ENCODE results near the gene SPINK2.

DNA sequence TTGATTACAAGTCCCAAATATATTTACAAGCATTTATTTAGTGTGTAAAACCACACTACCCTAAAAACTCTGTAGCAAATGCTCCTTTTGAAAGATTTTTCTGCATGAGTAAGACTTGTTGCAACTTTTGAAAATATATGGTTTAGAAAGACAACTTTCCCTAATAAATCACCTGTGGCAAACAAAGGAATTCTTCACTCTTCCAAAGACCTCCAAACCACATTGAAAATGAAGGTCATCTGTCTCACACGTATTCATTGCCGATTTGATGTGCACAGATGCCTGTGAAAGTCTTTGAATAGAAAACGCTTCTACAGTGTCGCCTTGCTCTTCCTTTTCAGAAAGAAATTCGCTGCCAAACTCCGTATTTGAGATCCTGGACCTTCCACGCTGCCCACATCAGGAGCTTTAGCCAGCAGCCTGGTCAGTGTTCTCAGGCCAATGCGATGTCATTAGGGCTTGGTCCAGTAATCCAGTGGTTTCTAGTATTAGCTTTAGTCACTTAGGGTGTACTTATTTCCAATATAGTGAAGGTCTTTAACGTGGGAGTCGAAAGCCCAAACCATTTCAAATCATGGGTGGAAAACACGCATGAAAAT is 22.2 kb downstream of the SPINK2 start:
- TF ChIP-seq, protein P1, sequence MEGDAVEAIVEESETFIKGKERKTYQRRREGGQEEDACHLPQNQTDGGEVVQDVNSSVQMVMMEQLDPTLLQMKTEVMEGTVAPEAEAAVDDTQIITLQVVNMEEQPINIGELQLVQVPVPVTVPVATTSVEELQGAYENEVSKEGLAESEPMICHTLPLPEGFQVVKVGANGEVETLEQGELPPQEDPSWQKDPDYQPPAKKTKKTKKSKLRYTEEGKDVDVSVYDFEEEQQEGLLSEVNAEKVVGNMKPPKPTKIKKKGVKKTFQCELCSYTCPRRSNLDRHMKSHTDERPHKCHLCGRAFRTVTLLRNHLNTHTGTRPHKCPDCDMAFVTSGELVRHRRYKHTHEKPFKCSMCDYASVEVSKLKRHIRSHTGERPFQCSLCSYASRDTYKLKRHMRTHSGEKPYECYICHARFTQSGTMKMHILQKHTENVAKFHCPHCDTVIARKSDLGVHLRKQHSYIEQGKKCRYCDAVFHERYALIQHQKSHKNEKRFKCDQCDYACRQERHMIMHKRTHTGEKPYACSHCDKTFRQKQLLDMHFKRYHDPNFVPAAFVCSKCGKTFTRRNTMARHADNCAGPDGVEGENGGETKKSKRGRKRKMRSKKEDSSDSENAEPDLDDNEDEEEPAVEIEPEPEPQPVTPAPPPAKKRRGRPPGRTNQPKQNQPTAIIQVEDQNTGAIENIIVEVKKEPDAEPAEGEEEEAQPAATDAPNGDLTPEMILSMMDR (optimal IDR thresholded peaks at IDR 0.05 in 1 of 3, IDR thresholded peaks at IDR 0.05 in 1 of 3, conservative IDR thresholded peaks at IDR 0.05 in 1 of 3; ENCODE audit: extremely low read depth in 1 of 3, insufficient read depth in 2 of 3, low read length in 3 of 3): no peak
- no peak for TF ChIP-seq EZH2 (IDR thresholded peaks at IDR 0.05; ENCODE audit: low read length)
